Measurements from ENCODE around the gene SEC23IP.

SEC23IP gene

GRCh38 chr10:119928411-119928810 lies 35.9 kb downstream of the SEC23IP start:
- no peak overlapping the region for H3K4me3 ChIP-seq (replicated peaks in 1 of 2; ENCODE audit: low read depth in 2 of 2, low read length in 2 of 2)

GRCh38 chr10:119931871-119932270 lies 39.3 kb downstream of the SEC23IP start:
- no peak for TF ChIP-seq CTCF (IDR thresholded peaks at IDR 0.05; ENCODE audit: low read depth, low read length)
- no peak overlapping the region for H3K4me3 ChIP-seq (replicated peaks in 1 of 2; ENCODE audit: low read depth in 2 of 2, low read length in 2 of 2)
- peak in 1 of 2 donors; percentile 7 for DNase-seq (ENCODE audit: low read depth in 2 of 2)

More at GRCh38 chr10:119928411-119928810, 35.9 kb downstream of the SEC23IP start:
- no peak for TF ChIP-seq CTCF (IDR thresholded peaks at IDR 0.05; ENCODE audit: low read depth, low read length)
- DNase-seq (ENCODE audit: low read depth in 2 of 2): no peak

- no peak for TF ChIP-seq CTCF (IDR thresholded peaks at IDR 0.05; ENCODE audit: low read depth, low read length)
- no peak overlapping the region for H3K4me3 ChIP-seq (replicated peaks in 1 of 2; ENCODE audit: low read depth in 2 of 2, low read length in 2 of 2)
- no peak for DNase-seq (ENCODE audit: low read depth in 2 of 2)
Observed at GRCh38 chr10:119932631-119933030, 40.1 kb downstream of the SEC23IP start.

GRCh38 chr10:119933179-119933578 lies 40.6 kb downstream of the SEC23IP start:
- no peak overlapping the region for H3K4me3 ChIP-seq (replicated peaks in 1 of 2; ENCODE audit: low read depth in 2 of 2, low read length in 2 of 2)
- DNase-seq (ENCODE audit: low read depth in 2 of 2): peak; percentile 18 to 19
- TF ChIP-seq CTCF (IDR thresholded peaks at IDR 0.05; ENCODE audit: low read depth, low read length): no peak

GRCh38 chr10:119940487-119940886 lies 48.0 kb downstream of the SEC23IP start:
- TF ChIP-seq CTCF (IDR thresholded peaks at IDR 0.05; ENCODE audit: low read depth, low read length): no peak
- no peak overlapping the region for H3K4me3 ChIP-seq (replicated peaks in 1 of 2; ENCODE audit: low read depth in 2 of 2, low read length in 2 of 2)
- DNase-seq (ENCODE audit: low read depth in 2 of 2): peak in 1 of 2 donors; percentile 83

- DNase-seq (ENCODE audit: low read depth in 2 of 2): peak; percentile 14 to 24
- no peak for TF ChIP-seq CTCF (IDR thresholded peaks at IDR 0.05; ENCODE audit: low read depth, low read length)
- H3K4me3 ChIP-seq (replicated peaks in 1 of 2; ENCODE audit: low read depth in 2 of 2, low read length in 2 of 2): no peak overlapping the region
Observed at GRCh38 chr10:119942973-119943372, 50.4 kb downstream of the SEC23IP start.

- DNase-seq (ENCODE audit: low read depth in 2 of 2): no peak
- TF ChIP-seq CTCF (IDR thresholded peaks at IDR 0.05; ENCODE audit: low read depth, low read length): no peak
- no peak overlapping the region for H3K4me3 ChIP-seq (replicated peaks in 1 of 2; ENCODE audit: low read depth in 2 of 2, low read length in 2 of 2)
Observed at GRCh38 chr10:119945805-119946204, 53.3 kb downstream of the SEC23IP start.
